CD4-positive, alpha-beta memory T cell (primary cell): ENCODE results near the gene RYR1. TPM values are rescaled to one million over a fixed set of nuclear protein-coding genes. Genes with fewer than 3 reads are reported as not detected.

Experiments used
- CTCF ChIA-PET: fragments of 350-600 bp; sonication (Branson Sonifier 250); formaldehyde crosslinking; loops from one replicate; lab custom pipeline; 2021; ENCODE audit warnings: inconsistent platforms; ENCODE audit not compliant: partially characterized antibody; lab: Charles Lee
- POLR2A ChIA-PET: fragments of 350-600 bp; sonication (Branson Sonifier 250); formaldehyde crosslinking; loops from one replicate; lab custom pipeline; 2021; ENCODE audit not compliant: partially characterized antibody; lab: Charles Lee
- DNase-seq, 5 donors: peaks; one replicate each; pipeline versions ENCODE4 v3.0.0 to v3.0.0-alpha.2; 2020 to 2022; ENCODE audit warnings: mixed read lengths in 1 of 5
- H3K27ac ChIP-seq: one replicate; pipeline ENCODE4 v1.7.0; 2013; ENCODE audit warnings: low read depth, low read length
- H3K27me3 ChIP-seq: 2 replicates; pipeline ENCODE4 v1.7.0; 2013; ENCODE audit warnings: mild to moderate bottlenecking, low read length, moderate library complexity; ENCODE audit not compliant: insufficient read depth
- H3K36me3 ChIP-seq: 2 replicates; pipeline ENCODE4 v1.7.0; 2013; ENCODE audit warnings: mild to moderate bottlenecking, low read length, moderate library complexity; ENCODE audit not compliant: insufficient read depth
- H3K4me1 ChIP-seq: 2 replicates; pipeline ENCODE4 v1.7.0; 2013; ENCODE audit warnings: mild to moderate bottlenecking, low read length, moderate library complexity; ENCODE audit not compliant: insufficient read depth
- H3K4me3 ChIP-seq, 2 donors: one replicate each; pipeline ENCODE4 v1.7.0; 2013; ENCODE audit warnings: low read length in 2 of 2, mild to moderate bottlenecking in 1 of 2
- H3K9me3 ChIP-seq, 2 donors: one replicate each; pipeline ENCODE4 v1.7.0; 2013; ENCODE audit warnings: low read length in 2 of 2, control low read depth in 1 of 2; ENCODE audit not compliant: control insufficient read depth in 1 of 2
- H3K27ac Mint-ChIP-seq, 7 donors: one replicate each; pipeline ENCODE4 v1.8.0; 2020 to 2021; ENCODE audit warnings: mixed read lengths in 7 of 7, mild to moderate bottlenecking in 6 of 7, inconsistent platforms in 3 of 7, moderate library complexity in 3 of 7
- H3K27me3 Mint-ChIP-seq, 2 donors: one replicate each; pipeline ENCODE4 v1.8.0; 2020 to 2021; ENCODE audit warnings: mixed read lengths in 2 of 2
- H3K36me3 Mint-ChIP-seq, 2 donors: one replicate each; pipeline ENCODE4 v1.8.0; 2020 to 2021; ENCODE audit warnings: mixed read lengths in 2 of 2, inconsistent platforms in 1 of 2, mild to moderate bottlenecking in 1 of 2
- H3K4me1 Mint-ChIP-seq, 4 donors: one replicate each; pipeline ENCODE4 v1.8.0; 2020 to 2021; ENCODE audit warnings: mixed read lengths in 4 of 4, mild to moderate bottlenecking in 1 of 4
- H3K4me3 Mint-ChIP-seq, 8 donors: one replicate each; pipeline ENCODE4 v1.8.0; 2020 to 2021; ENCODE audit warnings: mixed read lengths in 8 of 8, mild to moderate bottlenecking in 7 of 8, moderate library complexity in 6 of 8, inconsistent platforms in 3 of 8
- H3K9me3 Mint-ChIP-seq, 8 donors: one replicate each; pipeline ENCODE4 v1.8.0; 2020 to 2021; ENCODE audit warnings: mixed read lengths in 8 of 8, mild to moderate bottlenecking in 5 of 8, inconsistent platforms in 3 of 8, moderate library complexity in 1 of 8
- intact Hi-C: fragments of 100-400 bp; cut with micrococcal nuclease; formaldehyde crosslinking; loops from one replicate; pipeline ENCODE4 v1.15.1; 2023
- polyA plus RNA-seq, 2 donors: library from polyadenylated mRNA; unstranded; fragments of 300-500 nt; fragmentation: Illumina TruSeq; gene quantifications; one replicate each; pipeline ENCODE4 v1.2.3, GENCODE V29; 2021
- total RNA-seq, 2 experiments: library from RNA; stranded (reverse); gene quantifications; one replicate each; pipeline ENCODE4 v1.2.3, GENCODE V29; 2021

RYR1 gene
- total and polyA plus RNA-seq, 4 experiments from 2014 or later = 0.02 to 6.2 (median 2.7) TPM

GRCh38 chr19:38534574-38534973, 101.1 kb downstream of the RYR1 start:
- CTCF ChIA-PET = interaction anchor here (0.6 to 8.7 kb wide), 3 partner anchors 10 to 100 kb away, joined by 3 to 47 read pairs (median 5); no protein-coding TSS in a partner anchor
- H3K27ac Mint-ChIP-seq = peak overlapping the region in 2 of 7 donors; percentile 47 to 81
- intact Hi-C loops = no loop called here

GRCh38 chr19:38535212-38535611, 101.7 kb downstream of the RYR1 start:
- peaks cover 41% of the 10 kb centered on the region for H3K4me1 ChIP-seq
- ChIA-PET CTCF (interaction anchor here (1.3 to 8.7 kb wide), 3 partner anchors 10 to 99 kb away, joined by 5 to 47 read pairs (median 6); no protein-coding TSS in a partner anchor), POLR2A (interaction anchor here (0.8 to 1.3 kb wide), 3 partner anchors 20 to 132 kb away, joined by 3 to 6 read pairs (median 4); partner anchors contain the start of genes FAM98C and MAP4K1)
- peaks cover 0 to 4% of the 10 kb centered on the region in 2 donors for H3K9me3 ChIP-seq
- H3K27ac ChIP-seq = no peak overlapping the region
- H3K27ac Mint-ChIP-seq = peak overlapping the region in 1 of 7 donors; percentile 13
- H3K4me1 Mint-ChIP-seq = peaks cover 24 to 49% (median 36%) of the 10 kb centered on the region in 4 donors
- intact Hi-C loops = no loop called here
- H3K4me3 Mint-ChIP-seq = no peak overlapping the region
- H3K36me3 ChIP-seq = no peaks in the 10 kb centered on the region
- H3K9me3 Mint-ChIP-seq = peaks cover 0 to 15% (median 4%) of the 10 kb centered on the region in 8 donors
- no peaks in the 10 kb centered on the region for H3K27me3 Mint-ChIP-seq
- DNase-seq = no peak
- H3K4me3 ChIP-seq = no peak overlapping the region
- H3K27me3 ChIP-seq = no peaks in the 10 kb centered on the region
- peaks cover 2 to 4% of the 10 kb centered on the region in 2 donors for H3K36me3 Mint-ChIP-seq

More at GRCh38 chr19:38534574-38534973, 101.1 kb downstream of the RYR1 start:
- H3K27me3 ChIP-seq = no peaks in the 10 kb centered on the region
- peaks cover 35% of the 10 kb centered on the region for H3K4me1 ChIP-seq
- Mint-ChIP-seq H3K4me1 (peaks cover 21 to 44% (median 32%) of the 10 kb centered on the region in 4 donors), H3K9me3 (peaks cover 0 to 15% (median 4%) of the 10 kb centered on the region in 8 donors), H3K27me3 (no peaks in the 10 kb centered on the region), H3K4me3 (peak overlapping the region in 1 of 8 donors; percentile 12), H3K36me3 (peaks cover 2 to 4% of the 10 kb centered on the region in 2 donors)
- H3K36me3 ChIP-seq = no peaks in the 10 kb centered on the region
- H3K27ac ChIP-seq = no peak overlapping the region
- POLR2A ChIA-PET = interaction anchor here (0.8 to 1.7 kb wide), 2 partner anchors 10 to 19 kb away, joined by 3 to 4 read pairs; no protein-coding TSS in a partner anchor
- no peak for DNase-seq
- H3K9me3 ChIP-seq = peaks cover 0 to 4% of the 10 kb centered on the region in 2 donors
- no peak overlapping the region for H3K4me3 ChIP-seq

GRCh38 chr19:38537071-38537936, 103.8 kb downstream of the RYR1 start:
- ChIA-PET POLR2A (interaction anchor here (1.3 to 3.8 kb wide), 4 partner anchors 22 to 134 kb away, joined by 3 to 36 read pairs (median 5); partner anchors contain the start of genes ACTN4, EIF3K, FAM98C and MAP4K1), CTCF (interaction anchor here (0.6 to 3.3 kb wide), 4 partner anchors 22 to 157 kb away, joined by 3 to 41 read pairs (median 11); partner anchors contain the start of gene EIF3K)
- H3K4me3 Mint-ChIP-seq = peak overlapping the region in 4 of 8 donors; percentile 21 to 56 (median 40)

GRCh38 chr19:38538386-38538785, 104.9 kb downstream of the RYR1 start:
- Histone ChIP-seq H3K27me3 (no peaks in the 10 kb centered on the region), H3K4me1 (peaks cover 41% of the 10 kb centered on the region), H3K36me3 (no peaks in the 10 kb centered on the region), H3K27ac (no peak overlapping the region), H3K4me3 (peak overlapping the region in 1 of 2 donors; percentile 33), H3K9me3 (peaks cover 0 to 4% of the 10 kb centered on the region in 2 donors)
- DNase-seq = no peak
- intact Hi-C loops = no loop called here
- ChIA-PET POLR2A (interaction anchor here (0.7 to 3.8 kb wide), 19 partner anchors 9 to 340 kb away, joined by 3 to 36 read pairs (median 5); partner anchors contain the start of genes EIF3K, FAM98C, GGN and MAP4K1), CTCF (interaction anchor here (0.6 to 3.3 kb wide), 9 partner anchors 10 to 294 kb away, joined by 3 to 41 read pairs (median 4); partner anchors contain the start of gene EIF3K)
- peaks cover 2 to 4% of the 10 kb centered on the region in 2 donors for H3K36me3 Mint-ChIP-seq
- H3K27ac Mint-ChIP-seq = peak overlapping the region; percentile 82 to 95 (median 87)
- H3K27me3 Mint-ChIP-seq = no peaks in the 10 kb centered on the region
- H3K4me3 Mint-ChIP-seq = peak overlapping the region; percentile 43 to 82 (median 69)
- peaks cover 0 to 13% (median 4%) of the 10 kb centered on the region in 8 donors for H3K9me3 Mint-ChIP-seq
- H3K4me1 Mint-ChIP-seq = peaks cover 24 to 57% (median 39%) of the 10 kb centered on the region in 4 donors

More at GRCh38 chr19:38537071-38537936, 103.8 kb downstream of the RYR1 start:
- no peak overlapping the region for H3K27ac ChIP-seq
- DNase-seq = no peak
- H3K27me3 ChIP-seq = no peaks in the 10 kb centered on the region
- H3K27ac Mint-ChIP-seq = peak overlapping the region; percentile 15 to 88 (median 52)
- no peak overlapping the region for H3K4me3 ChIP-seq
- H3K9me3 ChIP-seq = peaks cover 0 to 4% of the 10 kb centered on the region in 2 donors
- H3K36me3 ChIP-seq = no peaks in the 10 kb centered on the region
- H3K9me3 Mint-ChIP-seq = peaks cover 0 to 15% (median 4%) of the 10 kb centered on the region in 8 donors
- peaks cover 2 to 4% of the 10 kb centered on the region in 2 donors for H3K36me3 Mint-ChIP-seq
- peaks cover 24 to 53% (median 39%) of the 10 kb centered on the region in 4 donors for H3K4me1 Mint-ChIP-seq
- H3K4me1 ChIP-seq = peaks cover 41% of the 10 kb centered on the region
- no peaks in the 10 kb centered on the region for H3K27me3 Mint-ChIP-seq
- intact Hi-C loops = no loop called here

- ChIA-PET POLR2A (interaction anchor here (0.7 to 3.8 kb wide), 18 partner anchors 10 to 339 kb away, joined by 3 to 36 read pairs (median 5); partner anchors contain the start of genes EIF3K, GGN, MAP4K1 and RINL), CTCF (interaction anchor here (0.6 to 3.3 kb wide), 9 partner anchors 10 to 420 kb away, joined by 3 to 41 read pairs (median 4); partner anchors contain the start of gene EIF3K)
- peaks cover 2 to 4% of the 10 kb centered on the region in 2 donors for H3K36me3 Mint-ChIP-seq
- peak overlapping the region in 1 of 2 donors; percentile 33 for H3K4me3 ChIP-seq
- no peaks in the 10 kb centered on the region for H3K36me3 ChIP-seq
- peaks cover 0 to 4% of the 10 kb centered on the region in 2 donors for H3K9me3 ChIP-seq
- H3K4me3 Mint-ChIP-seq = peak overlapping the region; percentile 43 to 82 (median 69)
- H3K27ac ChIP-seq = peak overlapping the region; percentile 12
- H3K4me1 ChIP-seq = peaks cover 44% of the 10 kb centered on the region
- H3K4me1 Mint-ChIP-seq = peaks cover 24 to 61% (median 41%) of the 10 kb centered on the region in 4 donors
- intact Hi-C loops = loop anchor here (1.0 kb wide), 2 partner anchors 24 to 391 kb away; partner anchors contain the start of genes MRPS12 and SARS2
- no peaks in the 10 kb centered on the region for H3K27me3 ChIP-seq
- peak; percentile 66 to 81 (median 72) for DNase-seq
- no peaks in the 10 kb centered on the region for H3K27me3 Mint-ChIP-seq
- peaks cover 0 to 13% (median 4%) of the 10 kb centered on the region in 8 donors for H3K9me3 Mint-ChIP-seq
- H3K27ac Mint-ChIP-seq = peak overlapping the region; percentile 82 to 95 (median 87)
Measured at GRCh38 chr19:38538793-38539528, 105.5 kb downstream of the RYR1 start.

DNA sequence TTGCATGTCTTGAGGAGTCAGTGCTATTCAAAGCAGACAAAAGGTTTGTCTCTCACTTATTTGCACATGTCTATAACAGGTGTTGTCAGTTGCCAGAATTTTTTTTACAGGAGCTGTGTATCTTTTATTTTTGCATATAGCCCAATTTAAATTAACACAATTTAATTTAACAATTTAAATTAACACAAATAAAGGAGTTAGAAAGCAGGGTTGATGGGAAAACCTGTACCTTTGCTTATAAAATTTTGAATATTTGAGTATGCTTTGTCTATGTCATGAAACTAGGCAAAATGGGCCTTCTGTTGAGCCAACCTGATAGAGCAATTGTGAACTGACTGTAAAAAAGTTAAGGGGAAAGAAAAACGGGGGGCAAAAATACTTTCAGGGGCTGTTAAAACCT, 106.3 kb downstream of the RYR1 start:
- H3K4me1 ChIP-seq = peaks cover 52% of the 10 kb centered on the region
- no peaks in the 10 kb centered on the region for H3K27me3 ChIP-seq
- H3K27ac Mint-ChIP-seq = peak overlapping the region in 6 of 7 donors; percentile 36 to 95 (median 75)
- peak overlapping the region in 1 of 2 donors; percentile 2 for H3K4me3 ChIP-seq
- peaks cover 0 to 4% of the 10 kb centered on the region in 2 donors for H3K9me3 ChIP-seq
- intact Hi-C loops = loop anchor here (1.0 kb wide), 2 partner anchors 24 to 391 kb away; partner anchors contain the start of genes MRPS12 and SARS2
- ChIA-PET POLR2A (interaction anchor here (0.6 to 3.8 kb wide), 4 partner anchors 24 to 95 kb away, joined by 3 to 36 read pairs (median 6); partner anchors contain the start of genes EIF3K and MAP4K1), CTCF (interaction anchor here (0.5 to 3.3 kb wide), 3 partner anchors 24 to 79 kb away, joined by 4 to 41 read pairs (median 9); partner anchors contain the start of gene EIF3K)
- H3K4me1 Mint-ChIP-seq = peaks cover 32 to 62% (median 49%) of the 10 kb centered on the region in 4 donors
- H3K27me3 Mint-ChIP-seq = no peaks in the 10 kb centered on the region
- peak overlapping the region in 4 of 8 donors; percentile 12 to 81 (median 69) for H3K4me3 Mint-ChIP-seq
- H3K27ac ChIP-seq = no peak overlapping the region
- peaks cover 0 to 11% (median 2%) of the 10 kb centered on the region in 8 donors for H3K9me3 Mint-ChIP-seq
- peaks cover 2 to 4% of the 10 kb centered on the region in 2 donors for H3K36me3 Mint-ChIP-seq
- no peak for DNase-seq
- no peaks in the 10 kb centered on the region for H3K36me3 ChIP-seq
